Measurements from ENCODE around the gene IFI6. TPM values are rescaled to one million over a fixed set of nuclear protein-coding genes. Genes with fewer than 3 reads are reported as not detected.

Gene IFI6
- total RNA-seq, 4 donors from 2014 or later = 28.4 to 420 (median 77.5) TPM

GRCh38 chr1:27682351-27682944, 10.5 kb upstream of the IFI6 start:
- TF ChIP-seq CTCF (IDR thresholded peaks at IDR 0.05; ENCODE audit: low read depth) = no peak

GRCh38 chr1:27678747-27679146, 6.8 kb upstream of the IFI6 start:
- TF ChIP-seq CTCF (IDR thresholded peaks at IDR 0.05; ENCODE audit: low read depth) = no peak

DNA sequence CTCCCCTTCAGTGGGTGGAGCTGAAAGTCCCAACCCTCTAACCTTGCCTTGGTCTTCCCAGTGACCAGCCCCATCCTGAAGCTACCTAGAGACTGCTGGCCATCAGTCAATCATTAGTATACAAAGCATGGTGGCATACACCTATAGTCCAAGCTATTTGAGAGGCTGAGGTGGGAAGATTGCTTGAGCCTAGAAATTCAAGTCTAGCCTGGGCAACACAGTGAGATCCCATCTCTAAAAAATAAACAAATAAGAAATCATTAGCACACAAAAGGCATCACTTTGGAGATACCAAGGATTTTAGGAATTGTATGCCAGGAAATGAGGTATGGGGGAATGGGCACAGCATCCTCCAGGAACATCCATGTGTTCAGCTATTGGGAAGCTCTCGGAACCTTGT, 4.4 kb upstream of the IFI6 start:
- no peak for TF ChIP-seq CTCF (IDR thresholded peaks at IDR 0.05; ENCODE audit: low read depth)

GRCh38 chr1:27672750-27673112, 739 bp upstream of the IFI6 start:
- no peak for TF ChIP-seq CTCF (IDR thresholded peaks at IDR 0.05; ENCODE audit: low read depth)

DNA sequence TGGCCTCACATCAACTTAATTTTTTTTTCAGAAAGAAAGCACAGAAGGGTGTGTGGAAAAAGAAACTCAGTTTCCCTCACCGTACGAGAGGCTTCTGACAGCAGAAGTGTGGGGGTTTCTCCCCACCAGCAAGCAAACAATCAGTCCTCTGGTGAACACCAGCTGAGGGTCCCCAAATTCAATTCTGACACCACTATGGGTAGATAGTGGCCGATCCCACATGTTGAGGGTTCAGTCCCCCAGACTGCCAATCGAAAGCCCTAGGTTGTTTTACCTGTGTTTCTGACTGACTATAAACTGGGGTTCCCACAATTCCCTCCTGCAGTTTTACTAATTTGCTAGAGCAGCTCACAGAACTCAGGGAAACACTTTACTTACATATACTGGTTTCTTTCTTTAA, 2.1 kb downstream of the IFI6 start:
- TF ChIP-seq CTCF (IDR thresholded peaks at IDR 0.05; ENCODE audit: low read depth) = no peak

GRCh38 chr1:27668808-27669723, 2.9 kb downstream of the IFI6 start:
- TF ChIP-seq CTCF (IDR thresholded peaks at IDR 0.05; ENCODE audit: low read depth) = no peak

DNA sequence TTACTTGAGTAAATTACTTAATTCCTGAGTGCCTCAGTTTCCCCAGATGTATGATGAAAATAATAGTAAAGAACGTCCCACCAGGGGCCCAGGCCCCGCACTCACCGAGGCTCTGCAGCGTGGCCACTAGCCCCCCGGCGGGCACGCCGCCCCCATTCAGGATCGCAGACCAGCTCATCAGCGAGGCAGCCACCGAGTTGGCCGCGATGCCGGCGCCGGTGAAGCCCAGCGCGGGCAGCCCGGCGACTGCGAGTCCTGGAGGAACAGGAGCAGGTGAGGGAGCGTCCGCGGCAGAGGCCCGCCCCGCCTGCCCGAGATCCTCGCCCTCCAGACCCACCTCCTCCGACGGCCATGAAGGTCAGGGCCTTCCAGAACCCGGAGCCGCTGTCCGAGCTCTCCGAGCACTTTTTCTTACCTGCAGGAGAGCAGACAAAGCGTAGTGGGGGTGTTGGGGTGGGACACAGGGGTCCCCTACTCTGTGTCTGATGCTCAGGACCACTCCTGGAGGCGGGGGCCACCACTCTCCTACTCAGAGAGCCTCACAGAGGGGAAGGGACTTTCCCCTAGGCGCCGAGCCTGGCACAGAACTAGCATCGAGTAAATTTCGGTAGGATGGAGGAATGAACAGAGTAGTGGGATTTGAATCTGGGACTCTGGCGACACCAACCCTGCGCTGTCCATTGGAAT, 3.7 kb downstream of the IFI6 start:
- TF ChIP-seq CTCF (IDR thresholded peaks at IDR 0.05; ENCODE audit: low read depth) = no peak

Data from subcutaneous adipose tissue (tissue), 4 donors.